Endothelial cell of umbilical vein (primary cell): ENCODE data around the gene CCDC184. TPM values are rescaled to one million over a fixed set of nuclear protein-coding genes. Genes with fewer than 3 reads are reported as not detected.

Experiments
- BruUV-seq: library from RNA; stranded (reverse); fragments of 400-500 nt; replicated peaks from 2 replicates; lab custom pipeline; 2021; lab: Mats Ljungman, UMichigan
- CTCF ChIA-PET: fragments of 300-600, 350-600 bp; sonication (Branson Sonifier 250); formaldehyde crosslinking; loops from one replicate; lab custom pipeline; 2021; ENCODE audit warnings: antibody characterized with exemption, inconsistent platforms; lab: Charles Lee
- POLR2A ChIA-PET: fragments of 300-600, 350-600 bp; sonication (Branson Sonifier 250); formaldehyde crosslinking; loops from one replicate; lab custom pipeline; 2021; ENCODE audit warnings: antibody characterized with exemption, inconsistent platforms; lab: Charles Lee
- DNase-seq: peaks from one replicate; pipeline ENCODE4 v3.0.0-alpha.2; 2011; ENCODE audit warnings: low read depth, low spot score
- FAIRE-seq: peaks from 2 replicates; lab custom pipeline; 2011; peaks lifted over from hg19 to GRCh38; lab: Jason Lieb, UNC
- H2AFZ ChIP-seq: 2 replicates; pipeline ENCODE4 v1.6.0; 2012; ENCODE audit warnings: low read depth, low read length, control low read depth, inconsistent platforms
- H3K27ac ChIP-seq: 2 replicates; pipeline ENCODE4 v1.5.1; 2011; ENCODE audit warnings: low read depth, mild to moderate bottlenecking, control low read depth, low read length, moderate library complexity; ENCODE audit not compliant: insufficient read depth
- H3K27me3 ChIP-seq, 2 experiments: 2 replicates each; pipeline versions ENCODE4 v1.6.0 to v1.6.1; 2011; ENCODE audit warnings: low read length in 2 of 2, mixed read lengths in 1 of 2; ENCODE audit not compliant: control insufficient read depth in 2 of 2, insufficient read depth in 2 of 2
- H3K36me3 ChIP-seq, 2 experiments: 2 replicates in 1 of 2; 3 replicates in 1 of 2; pipeline ENCODE4 v1.5.1; 2011; ENCODE audit warnings: low read length in 2 of 2, mild to moderate bottlenecking in 1 of 2, moderate library complexity in 1 of 2; ENCODE audit not compliant: control insufficient read depth in 2 of 2, insufficient read depth in 2 of 2; ENCODE audit errors: extremely low read depth in 1 of 2
- H3K4me1 ChIP-seq: 3 replicates; pipeline ENCODE4 v1.5.1; 2011; ENCODE audit warnings: mild to moderate bottlenecking, low read length; ENCODE audit not compliant: control insufficient read depth, insufficient read depth; ENCODE audit errors: extremely low read depth
- H3K4me2 ChIP-seq: 2 replicates; pipeline ENCODE4 v1.6.1; 2011; ENCODE audit warnings: low read length, control low read depth, mixed read lengths; ENCODE audit not compliant: insufficient read depth
- H3K4me3 ChIP-seq, 3 experiments: fragments of 200-600 bp in 1 of 3; sonication (generic), shearing (Covaris generic) in 1 of 3; replicated peaks in 1 of 3; 2 replicates each; pipeline ENCODE4 v1.5.1; 2011 to 2016; ENCODE audit warnings: control low read depth in 3 of 3, low read length in 3 of 3, mild to moderate bottlenecking in 2 of 3, inconsistent platforms in 1 of 3, low read depth in 1 of 3, moderate library complexity in 1 of 3; ENCODE audit not compliant: insufficient read depth in 1 of 3
- H3K79me2 ChIP-seq: 2 replicates; pipeline ENCODE4 v1.6.0; 2012; ENCODE audit warnings: low read length, inconsistent platforms; ENCODE audit not compliant: control insufficient read depth, insufficient read depth
- H3K9ac ChIP-seq: replicated peaks from 2 replicates; pipeline ENCODE3; 2011; ENCODE audit warnings: low read length, control low read depth; ENCODE audit not compliant: insufficient read depth; ENCODE audit errors: extremely low read depth
- H3K9me1 ChIP-seq: replicated peaks from 3 replicates; pipeline ENCODE4 v1.6.0; 2011; ENCODE audit warnings: mild to moderate bottlenecking, low read length; ENCODE audit not compliant: control insufficient read depth, insufficient read depth; ENCODE audit errors: extremely low read depth
- H3K9me3 ChIP-seq: replicated peaks from 2 replicates; pipeline ENCODE4 v1.5.1; 2012; ENCODE audit warnings: low read length, inconsistent platforms; ENCODE audit not compliant: control insufficient read depth, insufficient read depth
- H4K20me1 ChIP-seq: replicated peaks from 2 replicates; pipeline ENCODE3; 2011; ENCODE audit warnings: mild to moderate bottlenecking, low read length; ENCODE audit not compliant: control insufficient read depth, insufficient read depth; ENCODE audit errors: extremely low read depth
- FOS ChIP-seq: IDR thresholded peaks from 2 replicates; pipeline ENCODE4 v1.6.1; 2011; ENCODE audit warnings: mild to moderate bottlenecking, low read length, moderate library complexity, borderline replicate concordance; ENCODE audit not compliant: insufficient read depth
- GATA2 ChIP-seq: IDR thresholded peaks from 2 replicates; pipeline ENCODE4 v1.7.0; 2011; ENCODE audit warnings: low read depth, mild to moderate bottlenecking, moderate library complexity, mixed read lengths, low read length; ENCODE audit not compliant: insufficient read length, insufficient read depth
- MAX ChIP-seq: IDR thresholded peaks from 2 replicates; pipeline ENCODE4 v1.6.1; 2011; ENCODE audit not compliant: insufficient read depth, insufficient read length
- MYC ChIP-seq: IDR thresholded peaks from one replicate; pipeline ENCODE4 v1.6.1; 2011; ENCODE audit warnings: mild to moderate bottlenecking, low read depth, low read length
- POLR2A ChIP-seq: IDR thresholded peaks from 2 replicates; pipeline ENCODE4 v1.6.1; 2012; ENCODE audit warnings: low read depth, mild to moderate bottlenecking, control low read depth, low read length
- dilution Hi-C: fragments of 300-500 bp; cut with MboI; formaldehyde crosslinking; loops from one replicate; pipeline ENCODE4 v1.15.0; 2019; ENCODE audit warnings: low sequenced_read_pairs; ENCODE audit not compliant: extremely low pct_ligation_motif_present
- intact Hi-C: fragments of 100-400 bp; cut with micrococcal nuclease; formaldehyde crosslinking; loops from one replicate; pipeline ENCODE4 v1.10.0; 2022
- polyA plus RNA-seq, 4 experiments: library from polyadenylated mRNA; depleted of rRNA in 3 of 4; stranded (reverse) in 3 of 4; unstranded in 1 of 4; fragments of >200 nt; gene quantifications; 2 replicates each; pipeline versions ENCODE4 v1.2.1 to v1.2.3, GENCODE V29; 2011 to 2012; ENCODE audit warnings: missing spikeins in 1 of 4
- total RNA-seq: library from RNA; stranded (reverse); gene quantifications from 2 replicates; pipeline ENCODE4 v1.2.3, GENCODE V29; 2021

The CCDC184 gene
- total and polyA plus RNA-seq, 2 donors (not counting 3 experiments of a cell fraction or from before 2014, with no cell fraction given), result 0.18 to 0.39 TPM

GRCh38 chr12:48187916-48188695, 4.7 kb downstream of the CCDC184 start:
- Histone ChIP-seq H3K27ac (no peak overlapping the region), H3K36me3 (no peaks in the 10 kb centered on the region), H3K79me2 (no peaks in the 10 kb centered on the region), H3K27me3 (peaks cover 31 to 33% of the 10 kb centered on the region in 2 experiments), H3K4me1 (no peaks in the 10 kb centered on the region), H3K4me3 (no peak overlapping the region), H3K9me3 (no peaks in the 10 kb centered on the region), H4K20me1 (no peaks in the 10 kb centered on the region), H3K9me1 (no peaks in the 10 kb centered on the region), H3K4me2 (no peak overlapping the region), H3K9ac (no peak overlapping the region), H2AFZ (no peak overlapping the region)
- BruUV-seq, result no TSS peak
- no peak for DNase-seq
- dilution Hi-C loops (no loop called here), intact Hi-C loops (loop anchor here (5.0 kb wide), 1 partner anchor 429 kb away; no protein-coding TSS in a partner anchor)
- no peak for FAIRE-seq
- CTCF ChIA-PET, result interaction anchor here (1.0 to 2.4 kb wide), 4 partner anchors 10 to 430 kb away, joined by 4 to 16 read pairs (median 9); no protein-coding TSS in a partner anchor
- POLR2A ChIA-PET, result no interaction called here
- TF ChIP-seq MAX, result no peak
- TF ChIP-seq GATA2, result no peak
- TF ChIP-seq FOS, result no peak
- no peak for TF ChIP-seq MYC
- TF ChIP-seq POLR2A, result no peak
